Right lobe of liver (tissue), 6 donors: ENCODE data around the gene GDNF. TPM values are rescaled to one million over a fixed set of nuclear protein-coding genes. Genes with fewer than 3 reads are reported as not detected.
"Not testable (repeated sequence)": the region's sequence is repeated elsewhere in the genome, so short reads cannot be mapped to it uniquely, and the experiment has no call there.

Experiments used
- ATAC-seq, 4 donors: fragments of 200-7000 bp; cut with Tn5 transposase; one replicate each; pipeline ENCODE4 v1.9.1; 2020; ENCODE audit warnings: mild to moderate bottlenecking in 4 of 4, moderate library complexity in 4 of 4
- DNase-seq, 3 donors: peaks; one replicate each; pipeline ENCODE4 v3.0.0-alpha.2; 2020
- H3K27ac ChIP-seq, 3 donors: fragments of 200-600 bp; one replicate each; pipeline ENCODE4 v1.8.0; 2022
- H3K27me3 ChIP-seq, 2 donors: fragments of 200-600 bp; one replicate each; pipeline ENCODE4 v1.8.0; 2022
- H3K36me3 ChIP-seq, 4 donors: fragments of 200-600 bp; sonication (generic) in 1 of 4; one replicate each; pipeline versions ENCODE4 v1.5.1 to v1.8.0; 2017 to 2022; ENCODE audit warnings: control low read depth in 1 of 4
- H3K4me1 ChIP-seq, 4 donors: fragments of 200-600 bp; sonication (generic) in 1 of 4; one replicate each; pipeline versions ENCODE4 v1.5.1 to v1.8.0; 2017 to 2022; ENCODE audit warnings: control low read depth in 1 of 4
- H3K4me3 ChIP-seq, 3 donors: fragments of 200-600 bp; one replicate each; pipeline ENCODE4 v1.8.0; 2022
- H3K9me3 ChIP-seq, 4 donors: fragments of 200-600 bp; sonication (generic) in 1 of 4; one replicate each; pipeline versions ENCODE4 v1.5.1 to v1.8.0; 2017 to 2022; ENCODE audit warnings: control low read depth in 1 of 4
- POLR2A ChIP-seq: fragments of 450-650 bp; IDR thresholded peaks from one replicate; pipeline ENCODE4 v1.6.1; 2017; ENCODE audit warnings: antibody characterized with exemption, mild to moderate bottlenecking
- WGBS: methylation state at CpG from one replicate; pipeline ENCODE4 v1.1.6; 2018; ENCODE audit warnings: low coverage, low lambda C conversion rate; ENCODE audit not compliant: insufficient coverage; ENCODE audit errors: missing lambda C conversion rate; 5-methylcytosine and 5-hydroxymethylcytosine counted together
- intact Hi-C, 2 donors: fragments of 100-400 bp; cut with DNase I; formaldehyde crosslinking; loops; one replicate each; pipeline versions ENCODE4 v1.11.2 to v1.14.1; 2022
- total RNA-seq, 6 experiments: library from RNA; depleted of rRNA in 2 of 6; stranded (reverse); fragments of >200 nt in 2 of 6; fragmentation: NEBNext Ultra II Directional in 3 of 6; extraction: Animal tissue kit (Norgen Biotek cat#: 25700) in 3 of 6; gene quantifications; one replicate each; pipeline versions ENCODE4 v1.1.0 to v1.2.4, GENCODE V29; 2016 to 2023
- TF ChIP-seq, protein P1 (sequence below), 4 donors: fragments of 200-600 bp in 3 of 4; fragments of 450-650 bp in 1 of 4; IDR thresholded peaks; one replicate each; pipeline versions ENCODE4 v1.5.1 to v1.8.0; 2016 to 2022; ENCODE audit warnings: antibody characterized with exemption in 4 of 4, mild to moderate bottlenecking in 2 of 4
- donor health status: DM: no; HTN: yes; CAD: no.
- donor health status: DM: no; HTN: no; CAD: no.
- donor health status: DM: no; HTN: no; CAD: no.
- donor health status: DM: no; HTN: yes; CAD: no.
- donor health status: DM: no; HTN: yes; CAD: no.

GDNF gene
- total RNA-seq, 6 experiments from 2014 or later, result 0.15 to 0.47 (median 0.26) TPM

DNA sequence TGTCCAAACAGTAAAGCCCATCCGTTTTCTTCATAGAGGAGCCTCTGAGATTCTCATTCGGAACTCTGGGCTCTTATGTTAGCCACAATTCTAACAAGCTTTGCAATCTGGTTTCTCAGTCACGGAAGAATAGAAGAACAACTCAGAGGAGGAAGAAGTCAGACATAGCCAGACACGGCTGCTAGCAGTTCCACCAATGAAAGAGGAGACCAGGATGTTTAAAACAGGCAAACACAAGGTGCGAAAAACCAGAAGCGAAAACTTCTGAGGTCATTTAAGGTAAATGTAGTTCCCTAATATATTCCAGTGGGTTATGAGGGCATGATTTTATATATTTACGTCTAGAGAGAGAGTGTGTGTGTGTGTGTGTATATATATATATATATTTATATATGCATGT, 34.1 kb upstream of the GDNF start:
- ATAC-seq, result no peak
- WGBS, result 78% methylated on average over 7 of the region's 7 CpGs
- no peaks in the 10 kb centered on the region for H3K27me3 ChIP-seq
- no peaks in the 10 kb centered on the region for H3K36me3 ChIP-seq
- no peaks in the 10 kb centered on the region for H3K4me1 ChIP-seq
- H3K27ac ChIP-seq, result no peak overlapping the region
- no peaks in the 10 kb centered on the region for H3K9me3 ChIP-seq
- DNase-seq, result no peak
- intact Hi-C loops, result no loop called here
- H3K4me3 ChIP-seq, result no peak overlapping the region
- no peak for TF ChIP-seq POLR2A
- TF ChIP-seq, protein P1, sequence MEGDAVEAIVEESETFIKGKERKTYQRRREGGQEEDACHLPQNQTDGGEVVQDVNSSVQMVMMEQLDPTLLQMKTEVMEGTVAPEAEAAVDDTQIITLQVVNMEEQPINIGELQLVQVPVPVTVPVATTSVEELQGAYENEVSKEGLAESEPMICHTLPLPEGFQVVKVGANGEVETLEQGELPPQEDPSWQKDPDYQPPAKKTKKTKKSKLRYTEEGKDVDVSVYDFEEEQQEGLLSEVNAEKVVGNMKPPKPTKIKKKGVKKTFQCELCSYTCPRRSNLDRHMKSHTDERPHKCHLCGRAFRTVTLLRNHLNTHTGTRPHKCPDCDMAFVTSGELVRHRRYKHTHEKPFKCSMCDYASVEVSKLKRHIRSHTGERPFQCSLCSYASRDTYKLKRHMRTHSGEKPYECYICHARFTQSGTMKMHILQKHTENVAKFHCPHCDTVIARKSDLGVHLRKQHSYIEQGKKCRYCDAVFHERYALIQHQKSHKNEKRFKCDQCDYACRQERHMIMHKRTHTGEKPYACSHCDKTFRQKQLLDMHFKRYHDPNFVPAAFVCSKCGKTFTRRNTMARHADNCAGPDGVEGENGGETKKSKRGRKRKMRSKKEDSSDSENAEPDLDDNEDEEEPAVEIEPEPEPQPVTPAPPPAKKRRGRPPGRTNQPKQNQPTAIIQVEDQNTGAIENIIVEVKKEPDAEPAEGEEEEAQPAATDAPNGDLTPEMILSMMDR (IDR thresholded peaks at IDR 0.05), result no peak

DNA sequence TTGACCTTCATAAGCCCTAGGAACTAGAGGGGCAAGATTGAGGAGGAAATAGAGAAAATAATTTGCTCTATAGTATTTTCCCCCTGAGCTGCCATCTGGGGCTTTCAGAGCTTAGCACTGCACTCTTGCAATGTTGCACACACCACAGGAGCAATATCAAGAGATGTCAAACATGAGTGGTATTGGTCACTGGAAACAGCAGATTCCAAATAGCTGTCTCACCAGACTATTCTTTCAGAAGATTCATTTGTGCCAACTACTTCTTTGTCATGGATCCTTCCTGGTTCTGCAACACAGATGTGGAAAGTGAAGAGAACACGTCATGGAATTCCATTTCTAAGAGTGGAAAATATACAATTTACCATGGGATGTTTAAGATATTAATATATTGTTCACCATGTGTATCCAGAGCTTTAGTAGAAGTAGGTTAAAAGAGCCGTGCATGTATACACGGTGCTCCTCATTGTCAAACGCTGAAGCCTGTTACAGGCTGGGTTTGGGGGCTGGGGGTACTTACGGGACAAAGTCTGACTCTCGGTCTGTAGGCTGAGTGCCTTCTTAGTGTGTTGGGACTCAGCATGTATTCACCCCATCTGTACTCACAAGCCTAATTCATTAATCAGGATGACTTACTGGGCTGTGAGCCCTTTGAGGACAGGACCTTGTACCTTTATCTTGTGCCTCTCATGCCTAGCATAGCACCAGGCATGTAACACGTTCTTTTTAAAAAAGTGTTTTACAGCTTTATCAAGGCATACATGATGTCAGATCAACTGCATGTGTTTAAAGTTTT, 31.4 kb upstream of the GDNF start:
- WGBS, result 74% methylated on average over 6 of the region's 7 CpGs
- no peak for DNase-seq
- Histone ChIP-seq H3K27me3 (no peaks in the 10 kb centered on the region), H3K4me1 (no peaks in the 10 kb centered on the region), H3K36me3 (no peaks in the 10 kb centered on the region), H3K27ac (no peak overlapping the region), H3K4me3 (no peak overlapping the region), H3K9me3 (no peaks in the 10 kb centered on the region)
- ATAC-seq, result no peak
- TF ChIP-seq POLR2A, result no peak
- TF ChIP-seq, protein P1 (IDR thresholded peaks at IDR 0.05), result no peak
- intact Hi-C loops, result no loop called here

DNA sequence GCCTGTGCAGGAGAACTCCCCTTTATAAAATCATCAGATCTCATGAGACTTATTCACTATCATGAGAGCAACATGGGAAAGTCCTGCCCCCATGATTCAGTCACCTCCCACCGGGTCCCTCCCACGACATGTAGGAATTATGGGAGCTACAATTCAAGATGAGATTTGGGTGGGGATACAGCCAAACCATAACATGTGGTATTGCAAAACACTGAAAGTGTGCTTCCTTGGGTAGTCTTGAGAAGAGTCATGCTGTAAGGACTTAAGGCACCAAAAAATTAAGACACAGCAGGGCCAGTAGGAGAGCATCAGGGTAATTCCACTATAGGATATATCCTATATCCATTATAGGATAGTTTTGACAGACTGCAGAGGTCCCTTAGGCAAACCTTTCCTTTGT, 29.4 kb upstream of the GDNF start:
- no peaks in the 10 kb centered on the region for H3K27me3 ChIP-seq
- ATAC-seq (no peak), DNase-seq (no peak)
- 40% methylated on average over 1 of the region's 2 CpGs for WGBS
- no peaks in the 10 kb centered on the region for H3K36me3 ChIP-seq
- no peak for TF ChIP-seq POLR2A
- TF ChIP-seq, protein P1 (IDR thresholded peaks at IDR 0.05), result no peak
- H3K4me3 ChIP-seq, result no peak overlapping the region
- intact Hi-C loops, result no loop called here
- H3K9me3 ChIP-seq, result no peaks in the 10 kb centered on the region
- no peak overlapping the region for H3K27ac ChIP-seq
- no peaks in the 10 kb centered on the region for H3K4me1 ChIP-seq

DNA sequence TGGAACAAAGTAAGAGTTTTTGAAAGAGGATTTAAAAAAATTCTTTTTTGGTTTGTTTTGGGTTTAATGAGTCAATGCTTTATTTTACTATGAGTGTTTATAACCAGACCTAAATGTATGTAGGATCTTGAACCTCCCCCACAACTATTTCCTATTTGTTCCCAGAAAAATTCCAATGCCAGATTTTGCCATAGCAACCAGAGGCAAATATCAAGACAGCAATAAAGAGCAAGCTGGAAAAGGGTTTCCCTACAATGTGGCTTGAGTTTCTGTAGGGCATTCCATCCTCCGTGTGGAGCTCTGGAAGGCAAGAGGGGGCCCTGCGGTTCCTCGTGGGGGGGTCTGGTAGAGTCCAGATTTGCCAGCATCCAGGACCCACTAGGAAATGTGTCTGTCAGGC, 27.8 kb upstream of the GDNF start:
- TF ChIP-seq, protein P1 (IDR thresholded peaks at IDR 0.05), result no peak
- no peak for TF ChIP-seq POLR2A
- H3K4me1 ChIP-seq, result no peaks in the 10 kb centered on the region
- intact Hi-C loops, result no loop called here
- WGBS, result 67% methylated on average over 1 of the region's 3 CpGs
- no peaks in the 10 kb centered on the region for H3K36me3 ChIP-seq
- no peaks in the 10 kb centered on the region for H3K9me3 ChIP-seq
- no peak for DNase-seq
- no peak overlapping the region for H3K27ac ChIP-seq
- no peaks in the 10 kb centered on the region for H3K27me3 ChIP-seq
- no peak overlapping the region for H3K4me3 ChIP-seq
- ATAC-seq, result no peak

DNA sequence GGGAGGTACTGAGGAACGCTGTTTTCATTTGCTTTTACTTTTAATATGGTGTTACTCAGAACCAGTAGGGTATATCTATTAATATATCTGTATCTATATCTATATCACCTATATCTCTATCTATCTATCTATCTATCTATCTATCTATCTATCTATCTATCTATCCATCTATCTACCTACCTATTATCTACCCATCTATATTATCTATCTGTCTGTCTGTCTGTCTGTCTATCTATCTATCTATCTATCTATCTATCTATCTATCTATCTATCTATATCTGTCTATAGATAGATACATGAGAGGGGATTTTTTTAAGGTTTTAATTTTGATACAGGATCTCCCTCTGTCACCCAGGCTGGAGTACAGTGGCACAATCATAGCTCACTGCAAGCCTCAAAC, 23.1 kb upstream of the GDNF start:
- H3K4me3 ChIP-seq, DNase-seq, H3K9me3 ChIP-seq, ATAC-seq, H3K36me3 ChIP-seq, H3K27me3 ChIP-seq, intact Hi-C loops, H3K4me1 ChIP-seq, H3K27ac ChIP-seq: not testable (repeated sequence)
- WGBS, result 82% methylated on average over 1 of the region's 1 CpG
